Ishikawa (cell line): ENCODE data around the gene PLIN4.

Experiments
- CEBPB ChIP-seq: IDR thresholded peaks from 2 replicates; pipeline ENCODE4 v1.6.1; 2012
- CREB1 ChIP-seq: IDR thresholded peaks from 2 replicates; pipeline ENCODE4 v1.6.1; 2012; ENCODE audit warnings: low read depth
- EP300 ChIP-seq: IDR thresholded peaks from 2 replicates; pipeline ENCODE4 v1.6.1; 2012; ENCODE audit warnings: borderline replicate concordance
- FOXM1 ChIP-seq: IDR thresholded peaks from 2 replicates; pipeline ENCODE4 v1.6.1; 2012; ENCODE audit warnings: low read depth, borderline replicate concordance
- NFIC ChIP-seq: IDR thresholded peaks from 2 replicates; pipeline ENCODE4 v1.6.1; 2012
- REST ChIP-seq: IDR thresholded peaks from 2 replicates; pipeline ENCODE4 v1.6.1; 2012; ENCODE audit warnings: low read depth, mild to moderate bottlenecking
- TAF1 ChIP-seq: IDR thresholded peaks from 2 replicates; pipeline ENCODE4 v1.6.1; 2012; ENCODE audit warnings: low read depth, mild to moderate bottlenecking
- TEAD4 ChIP-seq: IDR thresholded peaks from 2 replicates; pipeline ENCODE4 v1.6.1; 2012
- USF1 ChIP-seq: IDR thresholded peaks from 2 replicates; pipeline ENCODE4 v1.6.1; 2012

GRCh38 chr19:4528843-4529242 is 10.6 kb upstream of the PLIN4 start:
- TF ChIP-seq CEBPB (no peak), EP300 (no peak), REST (no peak), TEAD4 (no peak), FOXM1 (no peak), CREB1 (no peak), TAF1 (no peak), NFIC (no peak), USF1 (no peak)
